Skin of body (tissue), 3 donors: ENCODE data around the gene OR4L1. TPM values are rescaled to one million over a fixed set of nuclear protein-coding genes. Genes with fewer than 3 reads are reported as not detected.
"Not testable (repeated sequence)": the region's sequence is repeated elsewhere in the genome, so short reads cannot be mapped to it uniquely, and the experiment has no call there.

ENCODE experiments used
- DNase-seq: peaks from one replicate; lab custom pipeline; 2025; lab: John Stamatoyannopoulos, UW
- small RNA-seq: library from RNA; depleted of rRNA; stranded (forward); fragments of <200 nt; gene quantifications from one replicate; pipeline ENCODE3, GENCODE V24; 2014; ENCODE audit warnings: low replicate concordance
- total RNA-seq: library from RNA; depleted of rRNA; stranded (reverse); fragments of >200 nt; gene quantifications from one replicate; pipeline ENCODE4 v1.2.3, GENCODE V29; 2014

OR4L1 gene, protein sequence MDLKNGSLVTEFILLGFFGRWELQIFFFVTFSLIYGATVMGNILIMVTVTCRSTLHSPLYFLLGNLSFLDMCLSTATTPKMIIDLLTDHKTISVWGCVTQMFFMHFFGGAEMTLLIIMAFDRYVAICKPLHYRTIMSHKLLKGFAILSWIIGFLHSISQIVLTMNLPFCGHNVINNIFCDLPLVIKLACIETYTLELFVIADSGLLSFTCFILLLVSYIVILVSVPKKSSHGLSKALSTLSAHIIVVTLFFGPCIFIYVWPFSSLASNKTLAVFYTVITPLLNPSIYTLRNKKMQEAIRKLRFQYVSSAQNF
- total RNA-seq, result not detected

DNA sequence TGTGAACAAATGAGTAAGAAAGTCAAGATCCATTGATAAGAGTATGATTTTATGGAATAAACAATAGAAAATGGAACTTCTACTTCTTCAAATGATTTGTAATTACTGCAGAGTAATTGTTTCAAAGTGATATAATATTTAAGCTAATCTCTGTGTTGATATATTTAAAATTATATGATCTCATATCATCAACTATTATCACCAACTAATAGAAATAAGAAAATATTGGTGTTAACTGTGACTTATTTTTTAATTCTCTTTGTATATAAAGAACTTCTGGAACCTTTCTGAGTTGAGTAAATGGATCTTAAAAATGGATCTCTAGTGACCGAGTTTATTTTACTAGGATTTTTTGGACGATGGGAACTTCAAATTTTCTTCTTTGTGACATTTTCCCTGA lies at the start of gene OR4L1:
TSS of gene OR4L1 (plus strand) at position 301 of the 400 bp plus-strand sequence. CDS start at position 301, 0 bp downstream.
- DNase-seq, result no peak

DNA sequence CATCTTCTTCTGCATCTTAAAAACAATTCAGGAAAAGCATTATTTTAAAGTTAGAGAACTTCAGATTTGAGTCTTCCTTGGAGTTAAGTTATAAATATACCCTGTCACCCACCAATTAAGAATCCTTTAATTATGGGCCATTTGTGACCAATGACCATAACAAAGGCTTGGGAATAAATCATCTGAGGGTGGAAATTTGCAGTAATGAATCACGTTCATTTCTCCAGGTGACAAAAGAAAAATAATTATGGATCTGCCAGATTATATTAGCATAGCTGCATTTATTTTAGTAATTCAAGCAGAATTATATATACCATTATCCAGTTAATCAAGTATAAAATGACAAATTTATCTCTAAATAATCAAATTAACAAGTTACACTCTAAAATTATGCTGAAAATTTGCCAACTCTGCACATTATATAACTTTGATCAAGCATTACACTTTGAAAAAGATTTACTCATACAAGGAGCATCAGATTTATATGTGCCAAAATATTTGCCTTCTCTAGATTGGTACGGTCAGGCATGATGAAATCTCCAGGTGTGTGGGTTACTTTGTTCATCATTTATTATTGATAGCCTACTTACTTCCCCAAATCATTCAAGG lies 40.5 kb upstream of the OR4L1 start, which contains the start of gene OR4K14:
TSS of gene OR4K14 (minus strand) at position 51 of the 609 bp plus-strand sequence. CDS start 4,114 bp downstream, outside the sequence.
- DNase-seq, result no peak

DNA sequence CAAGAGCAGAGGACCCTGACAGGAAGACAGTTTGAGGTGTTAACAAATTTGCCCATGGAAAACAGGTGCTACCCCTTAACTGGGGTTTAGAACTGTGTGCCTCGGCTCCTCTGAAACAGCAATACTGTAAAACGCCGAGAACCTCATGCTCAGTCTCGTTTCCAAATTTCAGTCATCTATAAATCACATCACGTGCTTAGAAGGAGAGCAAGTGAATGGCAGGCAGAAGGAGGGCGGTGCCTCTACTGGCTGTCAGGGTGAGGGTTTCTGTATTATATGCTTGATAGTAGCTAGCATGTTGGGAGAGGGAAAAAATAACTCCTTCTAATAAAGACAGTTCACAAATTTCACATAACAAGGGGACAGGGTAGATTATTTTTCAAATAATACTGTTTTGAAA lies 28.8 kb upstream of the OR4L1 start:
- no peak for DNase-seq

DNA sequence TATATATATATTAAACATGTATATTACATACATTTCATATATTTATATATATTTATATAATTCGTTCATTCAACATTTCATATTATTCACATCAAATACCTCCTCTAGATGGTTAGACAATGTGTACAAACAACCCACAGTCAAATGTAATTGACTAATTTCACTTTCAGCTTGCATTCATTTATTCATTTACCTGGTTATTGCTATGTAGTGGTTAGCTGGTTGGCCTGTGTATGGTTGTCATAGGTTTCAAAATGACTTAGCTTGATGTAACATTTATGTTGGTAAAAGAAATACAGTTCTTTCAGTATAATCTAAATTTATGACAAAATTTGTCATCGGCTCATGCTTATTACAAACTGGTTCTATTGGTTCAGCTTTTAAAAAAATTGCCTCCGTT lies 24.4 kb upstream of the OR4L1 start:
- no peak for DNase-seq

DNA sequence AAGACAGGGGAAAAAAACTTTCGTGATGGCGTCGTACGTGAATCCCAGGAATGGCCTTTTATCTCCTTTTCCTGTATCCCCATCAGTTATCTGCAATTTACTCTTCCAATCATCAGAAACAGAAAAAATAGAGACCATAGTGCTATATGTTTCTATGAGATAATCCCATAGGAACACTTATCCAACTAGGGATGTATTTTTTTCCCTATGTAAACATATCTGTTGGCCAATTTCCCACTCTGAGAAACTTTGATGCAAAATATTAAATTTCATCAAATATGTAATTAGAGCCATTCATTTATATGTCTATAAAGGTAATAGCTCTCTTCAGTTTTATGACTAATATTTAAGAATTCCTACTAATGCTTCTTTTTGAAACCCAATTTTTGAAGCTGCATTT lies 23.9 kb upstream of the OR4L1 start, which contains the start of gene OR4K13:
TSS of gene OR4K13 (minus strand) at position 101 of the 400 bp plus-strand sequence. CDS start 1,280 bp downstream, outside the sequence.
- no peak for DNase-seq

DNA sequence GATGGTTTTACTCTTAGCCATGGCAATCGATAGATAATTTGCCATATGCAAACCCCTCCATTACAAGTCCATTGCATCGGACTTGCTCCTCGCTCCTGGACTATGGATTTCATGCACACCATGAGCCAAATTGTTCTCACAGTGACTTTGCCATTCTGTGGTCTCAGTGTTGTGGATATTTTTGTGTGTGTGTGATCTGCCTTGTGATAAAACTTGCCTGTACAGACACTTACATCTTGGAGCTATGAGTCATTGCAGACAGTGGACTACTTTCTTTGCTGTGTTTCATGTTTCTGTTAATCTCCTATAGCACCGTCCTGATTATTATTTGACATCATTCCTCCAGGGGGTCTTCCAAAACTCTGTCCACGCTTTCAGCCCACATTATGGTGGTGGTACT lies 15.6 kb upstream of the OR4L1 start:
- DNase-seq, result no peak

DNA sequence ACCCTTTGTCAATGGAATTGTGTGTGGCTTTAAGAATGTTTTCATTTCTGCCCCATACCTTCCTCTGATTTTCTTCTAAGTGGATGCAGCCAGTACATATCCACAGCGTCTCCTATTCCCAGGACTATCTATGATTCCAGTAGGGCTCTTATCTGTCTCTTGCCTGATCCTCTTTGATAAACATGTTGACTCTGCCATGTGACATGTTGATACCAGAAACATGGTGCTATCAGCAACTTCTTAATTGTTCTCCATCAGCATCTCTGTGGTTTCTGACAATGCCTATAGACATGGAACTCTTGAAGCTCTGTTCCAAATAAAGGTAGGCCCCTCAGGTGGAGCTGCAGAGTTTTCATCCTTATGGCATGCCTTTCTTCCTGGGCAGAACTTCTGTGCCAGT lies 11.6 kb upstream of the OR4L1 start:
- DNase-seq, result no peak

DNA sequence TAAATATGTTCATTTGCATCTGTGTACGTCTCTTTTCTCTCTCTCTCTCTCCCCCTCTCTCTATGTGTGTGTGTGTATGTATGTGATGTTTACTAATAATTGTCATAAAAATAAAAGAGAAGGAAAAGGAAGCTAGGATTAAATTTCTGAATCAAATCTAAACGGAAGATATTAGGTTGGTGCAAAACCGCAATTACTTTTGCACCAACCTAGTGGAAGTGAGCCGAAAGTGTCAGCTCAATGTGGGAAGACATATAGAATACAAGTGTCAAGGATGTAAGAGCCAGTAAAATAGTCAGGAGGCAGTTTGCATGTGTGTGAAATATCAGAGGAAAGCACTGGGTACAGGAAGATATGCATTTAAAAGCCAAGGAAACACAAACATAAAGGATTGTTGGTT lies 32.2 kb downstream of the OR4L1 start:
- DNase-seq, result no peak

DNA sequence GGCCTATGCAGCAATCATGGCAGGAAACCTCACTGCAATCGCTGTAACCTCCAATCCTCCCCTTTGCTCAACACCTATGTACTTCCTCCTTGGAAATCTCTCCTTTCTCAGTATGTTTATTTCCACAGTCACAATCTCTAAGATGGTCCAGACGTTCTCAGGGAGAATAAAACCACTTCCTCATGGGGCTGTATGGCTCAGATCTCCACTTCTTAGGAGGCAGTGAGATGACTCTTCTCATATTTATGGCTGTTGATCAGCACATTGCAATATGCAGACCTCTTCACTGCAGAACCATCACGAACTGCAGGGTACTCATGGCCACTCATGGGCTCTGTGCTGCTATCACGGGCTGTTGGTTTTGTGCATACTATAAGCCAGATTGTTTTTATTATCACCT lies 33.6 kb downstream of the OR4L1 start:
- no peak for DNase-seq

DNA sequence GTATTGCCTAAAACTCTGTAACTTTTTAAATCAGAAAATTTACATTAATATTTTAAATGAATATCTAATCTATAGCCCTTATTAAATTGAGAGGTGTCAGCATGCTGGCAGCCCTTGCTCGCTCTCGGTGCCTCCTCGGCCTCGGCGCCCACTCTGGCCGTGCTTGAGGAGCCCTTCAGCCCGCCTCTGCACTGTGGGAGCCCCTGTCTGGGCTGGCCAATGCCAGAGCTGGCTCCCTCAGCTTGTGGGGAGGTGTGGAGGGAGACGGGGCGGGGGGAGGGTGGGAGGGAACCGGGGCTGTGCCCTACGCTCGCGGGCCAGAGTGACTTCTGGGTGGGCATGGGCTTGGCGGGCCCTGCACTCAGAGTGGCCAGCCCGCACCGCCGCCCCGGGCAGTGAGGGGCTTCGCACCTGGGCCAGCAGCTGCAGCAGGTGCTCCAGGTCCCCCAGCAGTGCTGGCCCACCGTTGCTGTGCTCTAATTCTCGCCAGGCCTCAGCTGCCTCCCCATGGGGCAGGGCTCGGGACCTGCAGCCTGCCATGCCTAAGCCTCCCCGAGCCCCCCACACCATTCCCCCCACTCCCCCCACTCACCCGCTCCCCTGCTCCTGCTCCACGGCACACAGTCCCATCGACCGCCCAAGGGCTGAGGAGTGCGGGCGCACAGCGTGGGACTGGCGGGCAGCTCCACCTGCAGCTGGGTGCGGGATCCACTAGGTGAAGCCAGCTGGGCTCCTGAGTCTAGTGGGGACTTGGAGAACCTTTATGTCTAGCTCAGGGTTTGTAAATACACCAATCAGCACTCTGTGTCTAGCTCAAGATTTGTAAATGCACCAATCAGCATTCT lies 39.3 kb downstream of the OR4L1 start:
- not testable (repeated sequence) for DNase-seq

DNA sequence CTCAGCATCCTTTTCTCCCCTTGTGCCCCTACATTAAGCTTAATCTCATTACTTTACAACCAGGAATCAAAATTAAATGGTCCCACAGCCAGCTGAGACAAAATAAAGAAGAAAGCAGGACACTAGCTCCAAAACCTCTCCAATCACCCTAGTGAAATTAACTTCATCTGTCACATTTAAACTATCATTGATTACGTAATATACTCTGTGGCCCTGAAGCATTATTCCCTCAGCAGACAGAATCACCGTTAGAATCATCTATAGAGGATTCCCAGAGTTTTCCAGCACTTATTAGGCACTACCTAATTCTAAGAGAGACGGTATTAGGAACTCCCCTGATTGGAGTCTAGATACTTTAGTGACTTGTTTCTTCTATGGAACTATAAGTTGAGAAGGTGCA lies 50.6 kb downstream of the OR4L1 start, which contains the start of gene OR4K17:
TSS of gene OR4K17 (plus strand) at position 302 of the 400 bp plus-strand sequence. CDS start 6,761 bp downstream, outside the sequence.
- DNase-seq, result no peak

Small RNA genes lying within 50 kb of the gene (small RNA-seq; reads per million reads assigned to genes)
- not detected for gene RNA5SP380

Other genes with a start within 250 kb of the OR4L1 start
- gene OR4K2, start 184.9 kb upstream of the OR4L1 start, total RNA-seq, result not detected
- gene OR4K5, start 139.4 kb upstream of the OR4L1 start, total RNA-seq, result not detected
- not detected for gene OR4K1, start 129.1 kb upstream of the OR4L1 start, total RNA-seq
- not detected for gene OR4K15, start 84.5 kb upstream of the OR4L1 start, total RNA-seq
- gene OR4Q2, start 57.9 kb upstream of the OR4L1 start, total RNA-seq, result not detected
- gene OR4K14, start 40.7 kb upstream of the OR4L1 start, total RNA-seq, result not detected
- not detected for gene OR4K13, start 24.0 kb upstream of the OR4L1 start, total RNA-seq
- gene OR4K17, start 50.7 kb downstream of the OR4L1 start, total RNA-seq, result not detected
- not detected for gene OR4N5, start 78.8 kb downstream of the OR4L1 start, total RNA-seq
- gene OR11G2, start 130.9 kb downstream of the OR4L1 start, total RNA-seq, result not detected
- not detected for gene OR11H6, start 163.7 kb downstream of the OR4L1 start, total RNA-seq
- not detected for gene OR11H7, start 168.9 kb downstream of the OR4L1 start, total RNA-seq
- not detected for gene OR11H4, start 179.2 kb downstream of the OR4L1 start, total RNA-seq
- 17.7 TPM for gene TTC5, start 245.9 kb downstream of the OR4L1 start, total RNA-seq